Neural cell (in vitro differentiated cells): Measurements from ENCODE around the gene MAPK11.

Experiments
- CTCF ChIP-seq: fragments of 450-650 bp; IDR thresholded peaks from 2 replicates; pipeline ENCODE4 v1.5.1; 2014; ENCODE audit warnings: antibody characterized with exemption, mild to moderate bottlenecking, moderate library complexity; ENCODE audit not compliant: poor library complexity, severe bottlenecking
- EP300 ChIP-seq: fragments of 450-650 bp; conservative IDR thresholded peaks from 2 replicates; pipeline ENCODE4 v1.6.1; 2014; ENCODE audit warnings: antibody characterized with exemption, mild to moderate bottlenecking, moderate library complexity; ENCODE audit not compliant: poor library complexity, severe bottlenecking
- EZH2 ChIP-seq: fragments of 200-600, 300-800 bp; shearing (Covaris generic), sonication (generic); IDR thresholded peaks from 2 replicates; pipeline ENCODE4 v1.6.1; 2014; ENCODE audit warnings: antibody characterized with exemption, low read length, borderline replicate concordance, mild to moderate bottlenecking; ENCODE audit not compliant: insufficient read depth, poor library complexity, severe bottlenecking
- MXI1 ChIP-seq: fragments of 450-650 bp; conservative IDR thresholded peaks from 2 replicates; pipeline ENCODE4 v1.6.1; 2014; ENCODE audit warnings: antibody characterized with exemption, mild to moderate bottlenecking; ENCODE audit not compliant: poor library complexity, severe bottlenecking
- POLR2AphosphoS5 ChIP-seq: IDR thresholded peaks from 2 replicates; pipeline ENCODE4 v1.6.1; 2012
- RAD21 ChIP-seq: fragments of 450-650 bp; conservative IDR thresholded peaks from 2 replicates; pipeline ENCODE4 v1.6.1; 2014; ENCODE audit warnings: antibody characterized with exemption, mild to moderate bottlenecking, moderate library complexity
- SMC3 ChIP-seq: fragments of 450-650 bp; conservative IDR thresholded peaks from 2 replicates; pipeline ENCODE4 v1.6.1; 2014; ENCODE audit warnings: antibody characterized with exemption, mild to moderate bottlenecking, moderate library complexity; ENCODE audit not compliant: poor library complexity

DNA sequence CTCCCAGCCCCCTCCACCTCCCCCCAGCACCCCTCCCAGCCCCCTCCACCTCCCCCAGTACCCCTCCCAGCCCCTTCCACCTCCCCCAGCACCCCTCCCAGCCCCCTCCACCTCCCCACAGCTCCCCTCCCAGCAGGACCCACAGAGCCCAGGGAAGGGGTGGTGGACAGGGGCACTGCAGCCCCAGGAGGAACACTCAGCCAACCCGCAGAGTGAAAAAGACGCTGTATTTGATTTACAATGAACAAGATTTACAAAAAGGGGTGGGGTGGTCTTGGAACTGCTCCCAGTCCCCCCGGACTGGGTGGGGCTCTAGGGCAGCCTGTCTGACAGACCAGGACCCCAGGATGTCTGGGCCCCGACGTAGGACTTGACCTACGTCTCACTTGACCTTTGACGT, 4.6 kb upstream of the MAPK11 start:
- TF ChIP-seq EZH2, result no peak
- no peak for TF ChIP-seq MXI1
- TF ChIP-seq CTCF, result no peak
- no peak for TF ChIP-seq RAD21
- no peak for TF ChIP-seq POLR2AphosphoS5
- TF ChIP-seq EP300, result no peak
- no peak for TF ChIP-seq SMC3
